ENCODE results near the gene SH2D1B.
"Not testable (repeated sequence)": the region's sequence is repeated elsewhere in the genome, so short reads cannot be mapped to it uniquely, and the experiment has no call there.

Gene SH2D1B

GRCh38 chr1:162360237-162360873, 51.6 kb downstream of the SH2D1B start:
- DNase-seq, result no peak

GRCh38 chr1:162359523-162360236, 52.3 kb downstream of the SH2D1B start:
- DNase-seq, result no peak

- no peak for DNase-seq
Measured at GRCh38 chr1:162358928-162359327, 53.0 kb downstream of the SH2D1B start.

- DNase-seq, result peak in 1 of 5 experiments; percentile 35
Measured at GRCh38 chr1:162357681-162358266, 54.2 kb downstream of the SH2D1B start.

- DNase-seq, result no peak
Measured at GRCh38 chr1:162353702-162354101, 58.2 kb downstream of the SH2D1B start.

- no peak for DNase-seq
Measured at GRCh38 chr1:162353078-162353477, 58.9 kb downstream of the SH2D1B start.

- DNase-seq, result not testable (repeated sequence)
Measured at GRCh38 chr1:162351874-162352273, 60.1 kb downstream of the SH2D1B start.

GRCh38 chr1:162351246-162351842, 60.6 kb downstream of the SH2D1B start:
- no peak for DNase-seq

GRCh38 chr1:162349635-162350330, 62.2 kb downstream of the SH2D1B start:
- DNase-seq, result no peak

GRCh38 chr1:162347281-162347680, 64.7 kb downstream of the SH2D1B start:
- DNase-seq, result no peak
